NCI-H82 (cell line): ENCODE measurements around the gene RPL10.

Experiments used
- DNase-seq: peaks from one replicate; lab custom pipeline; 2025; lab: John Stamatoyannopoulos, UW

RPL10 gene

GRCh38 chrX:154397888-154398667 lies at the start of gene RPL10:
TSS of gene RPL10 (plus strand) at chrX:154398377. CDS start at chrX:154398520, 143 bp downstream.
- DNase-seq = peak; percentile 99

GRCh38 chrX:154348646-154349358 lies 49.4 kb upstream of the RPL10 start:
- DNase-seq = no peak

GRCh38 chrX:154349359-154349935 lies 48.7 kb upstream of the RPL10 start:
- no peak for DNase-seq

DNA sequence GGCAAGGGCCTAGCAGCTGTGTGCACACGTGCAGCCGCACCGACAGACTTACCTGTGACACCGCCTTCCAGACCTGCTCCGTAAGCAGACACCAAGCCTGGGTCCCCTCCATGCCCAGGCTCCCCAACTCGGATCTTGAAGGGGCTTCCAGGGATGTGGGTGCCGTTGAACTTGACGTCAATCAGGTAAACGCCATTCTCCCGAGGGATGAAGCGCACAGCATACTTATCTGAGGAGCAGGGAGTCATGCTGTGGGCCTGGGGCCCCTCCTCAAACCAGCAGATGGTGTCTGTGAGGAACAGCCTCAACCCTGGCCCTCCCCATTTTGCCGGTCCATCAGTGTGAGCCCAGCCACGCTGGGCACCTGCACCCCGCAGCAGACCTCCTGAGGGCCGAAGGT lies 48.2 kb upstream of the RPL10 start:
- DNase-seq = no peak

DNA sequence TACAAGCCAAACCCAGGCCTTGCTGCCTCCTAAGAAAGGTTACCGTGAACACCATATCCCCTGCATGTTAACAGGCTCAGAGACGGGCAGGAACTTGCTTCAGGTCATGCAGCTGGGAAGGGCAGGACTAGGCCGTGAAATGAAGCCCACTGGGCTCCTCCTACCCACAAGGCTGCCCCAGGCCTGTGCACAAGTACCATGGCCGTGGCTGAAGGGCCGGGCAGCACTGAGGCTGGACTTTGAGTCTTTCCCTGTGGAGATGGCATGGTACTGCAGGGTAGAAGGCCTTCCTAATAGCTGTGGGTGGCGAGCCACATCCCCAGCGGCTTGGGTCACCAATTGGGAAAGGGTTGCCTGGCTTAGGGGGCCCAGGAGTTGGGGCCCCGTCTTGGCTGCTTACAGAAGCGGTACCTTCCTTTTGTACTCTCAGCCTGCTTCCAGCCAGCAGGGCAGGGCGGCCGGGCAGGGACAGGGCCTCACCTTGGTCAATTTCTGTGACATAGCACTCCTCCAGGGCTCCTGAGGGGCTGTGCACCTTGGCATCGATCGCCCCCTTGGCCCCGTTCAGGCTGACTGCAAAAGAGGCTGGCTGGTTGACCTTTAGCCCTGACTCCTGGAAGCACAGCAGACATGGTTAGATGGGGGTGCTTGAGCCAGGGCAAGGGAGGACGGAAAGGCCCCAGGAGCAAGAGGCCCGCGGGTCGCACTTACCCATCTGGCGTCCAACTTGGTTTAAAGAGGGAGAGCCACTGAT lies 47.6 kb upstream of the RPL10 start:
- no peak for DNase-seq

- no peak for DNase-seq
These were observed 46.8 kb upstream of the RPL10 start for GRCh38 chrX:154351183-154352011.

DNA sequence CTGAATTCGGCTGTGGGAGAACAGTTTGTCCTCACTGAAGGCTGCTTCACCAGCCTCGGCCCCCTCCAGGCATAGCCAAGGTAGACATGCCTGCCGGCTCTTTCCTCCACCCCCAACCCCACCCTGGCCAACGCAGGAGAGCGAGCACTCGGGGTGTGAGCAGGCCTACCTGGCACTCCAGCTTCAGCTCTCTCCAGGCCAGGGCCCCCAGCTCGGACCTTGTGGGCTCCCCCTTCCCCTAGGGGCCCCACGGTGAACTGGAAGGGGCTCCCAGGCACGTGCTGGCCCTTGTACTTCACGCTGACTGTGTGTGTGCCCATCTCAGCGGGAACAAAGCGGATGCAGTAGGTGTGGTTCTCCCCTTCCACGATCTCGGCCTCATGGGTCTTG lies 46.2 kb upstream of the RPL10 start:
- no peak for DNase-seq

DNA sequence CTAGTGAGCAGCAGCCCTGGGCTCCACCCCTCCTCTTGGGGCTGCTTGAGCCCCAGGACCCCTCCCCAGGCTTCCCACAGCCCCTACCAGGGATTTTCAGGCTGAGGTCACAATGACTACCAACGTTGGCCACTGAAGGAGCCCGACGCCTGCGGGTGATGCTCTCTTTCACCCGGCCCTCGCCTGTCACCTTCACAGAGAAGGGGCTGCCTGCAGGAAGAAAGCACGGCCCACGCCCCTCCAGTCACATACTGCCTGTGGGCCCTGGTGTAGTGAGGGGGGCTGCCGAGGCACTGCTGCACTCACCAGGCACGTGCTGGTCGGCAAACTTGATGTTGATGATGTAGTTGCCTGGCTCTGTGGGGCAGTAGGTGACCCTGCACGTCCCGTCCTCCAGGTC lies 45.7 kb upstream of the RPL10 start:
- DNase-seq = no peak

DNA sequence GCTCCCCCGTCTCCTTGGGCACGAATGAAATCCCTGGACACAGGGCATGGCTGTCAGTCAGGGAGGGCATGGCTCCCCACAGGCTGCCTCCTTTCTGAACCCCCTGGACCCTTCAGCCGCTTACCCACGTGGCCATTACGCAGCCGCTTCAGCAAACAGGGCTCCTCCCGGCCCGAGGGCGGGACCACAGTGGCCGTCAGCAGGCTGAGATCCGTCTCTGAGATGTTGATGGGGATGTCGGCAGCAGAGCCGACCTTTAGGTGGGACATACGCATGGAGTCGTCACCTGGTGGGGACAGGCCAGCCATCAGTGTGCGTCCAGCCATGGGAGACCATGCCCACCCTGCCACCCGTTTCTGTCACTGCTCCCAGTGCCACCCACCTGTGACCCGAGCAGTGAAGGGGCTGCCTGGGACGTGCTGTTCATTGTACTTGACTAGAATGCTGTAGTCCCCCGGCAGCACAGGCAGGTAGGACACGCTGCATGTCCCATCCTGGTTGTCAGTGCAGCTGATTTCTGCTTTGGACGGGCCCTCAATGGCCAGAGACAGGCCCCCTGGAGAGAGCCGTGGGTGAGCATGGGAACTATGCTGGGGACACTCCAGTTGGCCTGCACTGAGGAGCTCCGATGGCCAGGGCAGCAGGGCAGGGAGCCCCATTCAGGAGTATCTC lies 44.9 kb upstream of the RPL10 start:
- no peak for DNase-seq

- DNase-seq = no peak
These were observed 44.2 kb upstream of the RPL10 start for GRCh38 chrX:154354013-154354412.

GRCh38 chrX:154354516-154354915 lies 43.7 kb upstream of the RPL10 start:
- no peak for DNase-seq

GRCh38 chrX:154355094-154355775 lies 42.9 kb upstream of the RPL10 start:
- no peak for DNase-seq

DNA sequence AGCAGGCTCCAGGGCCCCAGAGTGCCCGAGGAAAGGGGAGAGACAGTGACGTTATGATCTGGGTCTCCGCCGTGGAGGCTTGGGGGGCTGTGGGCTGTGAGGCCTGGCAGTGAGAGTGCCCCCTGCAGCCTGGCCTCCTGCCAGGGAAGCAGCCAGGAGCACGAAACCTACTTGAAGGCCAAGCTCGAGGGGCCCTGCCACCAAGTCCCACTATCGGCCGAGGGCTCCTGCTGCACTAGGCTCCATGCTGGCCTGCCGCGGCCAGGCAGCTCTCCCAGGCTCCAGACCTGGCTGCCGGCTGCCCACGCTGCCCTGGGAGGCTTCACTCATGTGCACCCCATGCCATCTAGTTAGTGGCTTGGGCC lies 42.4 kb upstream of the RPL10 start:
- no peak for DNase-seq

GRCh38 chrX:154356596-154356995 lies 41.6 kb upstream of the RPL10 start:
- DNase-seq = no peak

DNA sequence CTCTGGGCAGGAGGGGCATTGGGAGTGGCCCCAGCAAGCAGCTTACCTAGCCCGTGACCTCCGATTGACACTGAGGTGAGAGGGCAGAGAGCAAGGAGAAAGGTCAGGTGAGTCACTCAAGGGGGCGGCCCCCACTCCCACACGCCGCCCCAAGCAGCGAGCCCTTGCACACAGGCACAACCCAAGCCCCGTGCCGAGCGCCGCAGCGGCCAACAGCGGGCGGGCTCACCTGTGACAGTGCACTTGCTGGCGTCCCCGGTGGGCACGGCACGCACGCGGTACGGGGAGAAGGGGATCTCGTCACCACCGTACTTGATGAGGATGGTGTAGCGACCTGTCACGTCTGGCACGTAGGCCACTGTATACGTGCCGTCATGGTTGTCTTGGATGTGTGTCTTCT lies 41.0 kb upstream of the RPL10 start:
- DNase-seq = no peak

DNA sequence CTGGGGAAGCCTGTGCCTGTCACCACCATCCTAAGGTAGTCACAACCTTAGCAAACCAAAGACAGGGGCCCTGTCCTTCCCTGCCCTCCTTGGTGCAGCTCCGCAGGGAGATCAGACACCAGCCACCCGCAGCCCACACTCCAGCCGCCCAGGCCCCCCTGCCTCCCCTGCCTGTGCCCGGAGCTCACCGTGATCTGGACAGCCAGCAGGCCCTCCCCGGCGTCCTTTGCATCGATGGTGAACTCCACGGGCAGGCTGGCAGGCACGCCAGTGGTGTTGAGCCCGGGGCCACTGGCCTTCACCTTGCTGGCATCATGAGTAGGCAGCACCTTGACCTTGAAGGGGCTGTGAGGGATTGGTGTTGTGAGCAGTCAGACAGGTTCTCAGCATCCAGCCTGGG lies 40.2 kb upstream of the RPL10 start:
- no peak for DNase-seq

DNA sequence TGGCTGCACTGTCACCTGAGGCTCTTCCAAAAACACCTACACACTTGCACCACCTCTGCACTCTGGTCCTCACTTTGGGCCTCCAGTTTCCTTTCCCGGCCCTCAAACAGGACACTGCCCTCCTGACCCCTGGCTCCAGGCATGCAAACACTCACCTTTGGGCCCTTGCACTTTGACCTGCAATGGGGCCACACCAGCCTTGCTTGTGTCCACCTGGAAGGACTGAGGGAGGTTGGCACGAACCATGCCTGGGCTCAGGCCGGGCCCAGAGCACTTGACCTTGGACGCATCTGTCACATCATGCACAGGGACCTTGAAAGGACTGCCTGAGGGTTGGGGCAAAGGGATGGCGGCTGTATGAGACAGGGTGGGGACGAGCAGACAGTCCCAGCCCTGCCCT lies 39.3 kb upstream of the RPL10 start:
- no peak for DNase-seq

GRCh38 chrX:154359362-154360154 lies 38.6 kb upstream of the RPL10 start:
- DNase-seq = no peak

GRCh38 chrX:154360155-154360713 lies 37.9 kb upstream of the RPL10 start:
- DNase-seq = no peak
